Activated T-cell treated with anti-CD3 and anti-CD28 coated beads, Interleukin-2, amount 50 U/mL, for 4 hours (primary cell): ENCODE data around the gene METTL23. TPM values are rescaled to one million over a fixed set of nuclear protein-coding genes. Genes with fewer than 3 reads are reported as not detected.
"Not testable (repeated sequence)": the region's sequence is repeated elsewhere in the genome, so short reads cannot be mapped to it uniquely, and the experiment has no call there.

Experiments
- ATAC-seq, 2 donors: fragments of 200-7000 bp; cut with Tn5 transposase; one replicate each; pipeline ENCODE4 v1.10.0; 2021
- DNase-seq: peaks from one replicate; pipeline ENCODE4 v3.0.0-alpha.2; 2020
- H3K27me3 Mint-ChIP-seq: one replicate; pipeline ENCODE4 v1.8.0; 2021; ENCODE audit warnings: low read depth, mixed read lengths
- H3K36me3 Mint-ChIP-seq: one replicate; pipeline ENCODE4 v1.8.0; 2022; ENCODE audit warnings: mixed read lengths; ENCODE audit not compliant: insufficient read depth
- H3K4me1 Mint-ChIP-seq: one replicate; pipeline ENCODE4 v1.8.0; 2021; ENCODE audit warnings: low read depth, mixed read lengths
- H3K4me3 Mint-ChIP-seq: one replicate; pipeline ENCODE4 v1.8.0; 2021; ENCODE audit warnings: mild to moderate bottlenecking, moderate library complexity, mixed read lengths
- H3K9me3 Mint-ChIP-seq: one replicate; pipeline ENCODE4 v1.8.0; 2021; ENCODE audit warnings: mixed read lengths
- total RNA-seq, 3 donors: library from RNA; stranded (reverse); gene quantifications; one replicate each; pipeline ENCODE4 v1.2.1, GENCODE V29; 2021

Gene METTL23
- total RNA-seq, 3 donors from 2014 or later: 31.4 to 34.4 (median 31.5) TPM

DNA sequence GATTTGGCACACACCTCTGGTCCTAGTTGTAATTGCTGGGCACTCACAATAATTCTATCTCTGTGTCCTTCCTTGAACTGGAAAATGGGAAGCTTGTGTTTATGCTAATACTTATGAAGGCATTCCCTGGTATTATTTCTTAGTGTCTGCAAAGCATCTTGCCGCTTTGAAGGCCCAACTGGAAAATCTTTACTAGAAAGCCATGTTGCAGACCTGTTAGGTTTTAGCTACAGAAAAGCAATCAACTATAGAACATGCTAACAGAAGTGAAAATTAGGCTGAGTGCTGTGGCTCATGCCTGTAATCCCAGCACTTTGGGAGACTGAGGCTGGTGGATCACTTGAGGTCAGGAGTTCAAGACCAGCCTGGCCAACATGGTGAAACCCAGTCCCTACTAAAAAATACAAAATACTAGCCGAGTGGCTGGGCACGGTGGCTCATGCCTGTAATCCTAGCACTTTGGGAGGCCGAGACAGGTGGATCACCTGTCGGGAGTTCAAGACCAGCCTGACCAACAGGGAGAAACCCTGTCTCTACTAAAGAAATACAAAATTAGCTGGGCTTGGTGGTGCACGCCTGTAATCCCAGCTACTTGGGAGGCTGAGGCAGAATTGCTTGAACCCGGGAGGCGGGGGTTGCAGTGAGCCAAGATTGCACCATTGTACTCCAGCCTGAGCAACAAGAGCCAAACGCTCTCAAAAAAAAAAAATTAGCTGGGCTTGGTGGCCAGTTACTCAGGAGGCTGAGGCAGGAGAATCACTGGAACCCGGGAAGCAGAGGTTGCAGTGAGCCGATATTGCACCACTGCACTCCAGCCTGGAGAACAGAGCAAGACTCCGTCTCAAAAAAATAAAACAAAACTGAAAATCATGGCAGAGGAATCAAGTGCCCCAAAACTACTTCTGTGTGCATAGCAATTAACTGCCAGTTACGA lies 5.4 kb downstream of the METTL23 start:
- not testable (repeated sequence) for H3K9me3 Mint-ChIP-seq, DNase-seq, H3K27me3 Mint-ChIP-seq, ATAC-seq
- H3K4me3 Mint-ChIP-seq: peak overlapping the region; percentile 90
- H3K36me3 Mint-ChIP-seq: peaks cover 48% of the 10 kb centered on the region
- H3K4me1 Mint-ChIP-seq: peaks cover 51% of the 10 kb centered on the region

DNA sequence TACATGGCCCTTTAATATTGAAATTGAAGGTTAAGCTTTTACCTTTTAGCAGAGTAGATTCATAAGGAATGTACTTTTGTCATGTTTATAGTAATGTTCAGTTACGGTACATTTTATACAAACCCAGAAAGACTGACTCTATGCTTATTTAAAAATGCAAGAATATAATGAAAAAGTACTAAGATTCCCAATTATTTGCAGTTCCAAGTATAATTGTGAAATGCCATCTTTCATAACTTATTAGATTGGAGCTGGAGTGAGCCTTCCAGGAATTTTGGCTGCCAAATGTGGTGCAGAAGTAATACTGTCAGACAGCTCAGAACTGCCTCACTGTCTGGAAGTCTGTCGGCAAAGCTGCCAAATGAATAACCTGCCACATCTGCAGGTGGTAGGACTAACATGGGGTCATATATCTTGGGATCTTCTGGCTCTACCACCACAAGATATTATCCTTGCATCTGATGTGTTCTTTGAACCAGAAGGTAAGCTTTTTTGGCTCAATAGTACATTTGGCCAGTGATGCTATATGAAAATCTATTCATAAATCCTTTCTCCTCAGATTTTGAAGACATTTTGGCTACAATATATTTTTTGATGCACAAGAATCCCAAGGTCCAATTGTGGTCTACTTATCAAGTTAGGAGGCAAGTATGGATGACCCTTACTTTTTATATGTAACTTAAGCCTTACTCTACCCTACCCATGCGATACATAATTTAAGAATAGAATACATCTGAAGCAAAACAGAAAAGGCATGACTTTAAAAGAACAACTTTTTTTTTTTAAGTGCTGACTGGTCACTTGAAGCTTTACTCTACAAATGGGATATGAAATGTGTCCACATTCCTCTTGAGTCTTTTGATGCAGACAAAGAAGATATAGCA lies 6.3 kb downstream of the METTL23 start:
- ATAC-seq (no peak), DNase-seq (no peak)
- Mint-ChIP-seq H3K36me3 (peaks cover 48% of the 10 kb centered on the region), H3K9me3 (no peaks in the 10 kb centered on the region), H3K4me1 (peaks cover 47% of the 10 kb centered on the region), H3K27me3 (no peaks in the 10 kb centered on the region), H3K4me3 (peak overlapping the region; percentile 90)

DNA sequence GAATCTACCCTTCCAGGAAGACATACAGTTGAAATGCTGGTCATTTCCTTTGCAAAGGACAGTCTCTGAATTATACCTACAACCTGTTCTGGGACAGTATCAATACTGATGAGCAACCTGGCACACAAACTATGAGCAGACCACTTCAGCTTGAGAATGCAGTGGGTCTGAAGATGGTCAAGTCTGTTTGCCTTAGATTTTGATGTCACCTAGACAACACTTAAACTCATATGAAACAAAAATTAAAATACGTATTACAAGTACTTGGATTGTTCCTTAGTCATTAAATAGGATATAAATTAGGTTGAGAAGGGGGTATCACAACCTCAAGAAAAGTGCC lies 6.9 kb downstream of the METTL23 start:
- DNase-seq (no peak), ATAC-seq (no peak)
- Mint-ChIP-seq H3K4me1 (peaks cover 49% of the 10 kb centered on the region), H3K4me3 (peak overlapping the region; percentile 90), H3K27me3 (no peaks in the 10 kb centered on the region), H3K36me3 (peaks cover 48% of the 10 kb centered on the region), H3K9me3 (no peaks in the 10 kb centered on the region)

DNA sequence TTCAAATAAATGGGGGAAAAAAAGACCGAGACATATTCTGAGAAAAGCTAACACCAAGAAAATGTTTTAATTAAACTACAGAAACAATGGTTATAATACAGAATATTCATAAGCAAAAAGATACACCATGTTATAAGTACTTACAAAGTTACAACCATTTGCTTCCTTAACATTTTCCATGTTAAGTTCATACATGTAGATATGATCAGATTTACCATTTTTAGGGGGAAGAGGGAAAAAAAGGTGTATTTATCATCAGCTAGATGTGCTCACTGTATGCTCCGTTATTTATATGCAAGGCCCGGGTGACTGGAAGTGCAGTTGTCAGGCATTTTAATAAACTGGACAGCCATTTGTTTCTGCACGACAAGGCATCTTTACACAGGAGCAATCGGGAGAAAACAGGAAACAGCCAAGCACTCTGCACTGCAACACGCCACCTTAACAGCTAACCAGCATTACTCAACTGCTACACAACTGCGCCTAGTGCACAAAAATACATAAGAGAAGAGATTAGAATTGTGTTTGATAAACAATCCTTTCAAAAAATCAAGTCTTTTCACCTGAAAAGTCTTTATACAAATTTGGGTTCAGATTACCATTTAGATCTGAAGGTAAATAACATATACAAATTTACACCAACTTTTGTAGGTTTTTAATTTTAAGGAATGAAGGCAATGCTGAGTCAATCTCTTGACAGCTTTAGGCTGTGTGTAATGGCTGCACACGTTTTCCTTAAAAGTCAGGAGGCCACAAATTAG lies 7.6 kb downstream of the METTL23 start:
- peak overlapping the region; percentile 90 for H3K4me3 Mint-ChIP-seq
- ATAC-seq: no peak
- H3K36me3 Mint-ChIP-seq: peaks cover 47% of the 10 kb centered on the region
- no peak for DNase-seq
- peaks cover 49% of the 10 kb centered on the region for H3K4me1 Mint-ChIP-seq
- no peaks in the 10 kb centered on the region for H3K27me3 Mint-ChIP-seq
- H3K9me3 Mint-ChIP-seq: no peaks in the 10 kb centered on the region

DNA sequence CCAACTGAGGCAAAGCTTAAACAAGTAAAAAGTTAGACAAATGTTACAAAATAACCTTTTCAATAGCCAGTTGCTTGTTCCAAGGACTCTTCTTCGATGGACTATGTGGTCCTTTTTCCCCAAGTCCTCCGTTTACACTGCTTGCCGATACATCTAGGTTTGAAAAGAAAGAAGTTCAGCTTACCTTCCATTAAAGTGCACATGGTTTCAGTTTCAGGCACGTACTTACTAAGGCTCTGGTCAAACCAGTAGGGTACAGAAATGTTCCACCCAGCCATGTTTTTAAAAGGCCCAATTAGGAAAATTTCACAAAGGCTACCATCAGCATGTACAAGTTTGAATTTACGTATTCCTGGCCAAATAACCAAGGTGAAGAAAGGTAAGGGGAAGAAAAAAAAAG lies 8.4 kb downstream of the METTL23 start:
- Mint-ChIP-seq H3K4me1 (peaks cover 45% of the 10 kb centered on the region), H3K36me3 (peaks cover 46% of the 10 kb centered on the region), H3K4me3 (peak overlapping the region; percentile 90), H3K9me3 (no peaks in the 10 kb centered on the region), H3K27me3 (no peaks in the 10 kb centered on the region)
- DNase-seq (no peak), ATAC-seq (no peak)

DNA sequence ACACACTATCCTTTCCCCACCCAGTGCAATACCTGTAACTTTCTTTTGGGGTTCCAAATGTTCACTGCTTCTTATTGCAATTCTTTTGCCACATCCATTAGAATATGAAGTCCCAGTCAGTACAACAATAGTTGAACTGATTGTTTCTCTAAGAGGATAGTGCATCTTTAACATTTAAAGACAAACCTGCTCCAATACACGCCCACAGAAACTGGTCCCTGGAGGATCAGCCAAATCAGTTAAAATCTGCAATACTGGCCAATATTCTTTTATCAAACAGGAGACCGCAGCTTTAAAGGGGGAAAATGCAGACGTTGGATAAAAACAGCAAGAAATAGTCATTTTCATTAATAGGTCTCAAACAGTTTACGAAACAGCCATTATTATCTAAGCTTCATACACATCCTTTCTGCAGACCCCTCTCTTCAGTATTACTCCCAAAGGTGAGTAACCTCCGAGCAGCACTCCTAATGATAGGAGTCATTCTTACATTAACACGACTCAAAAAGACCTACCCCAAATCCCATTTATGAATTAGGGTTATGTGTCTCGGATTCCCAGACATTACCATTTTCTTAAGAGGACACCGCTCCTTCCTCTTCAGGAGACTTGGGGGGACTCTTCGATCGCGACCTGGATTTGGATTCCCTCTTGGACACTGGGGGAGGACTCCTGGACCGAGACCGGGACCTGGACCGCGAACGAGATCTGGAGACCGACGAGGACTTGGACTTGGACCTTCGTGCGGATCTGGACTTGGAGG lies 9.1 kb downstream of the METTL23 start:
- Mint-ChIP-seq H3K27me3 (no peaks in the 10 kb centered on the region), H3K9me3 (no peaks in the 10 kb centered on the region), H3K4me1 (peaks cover 44% of the 10 kb centered on the region), H3K4me3 (peak overlapping the region; percentile 90), H3K36me3 (peaks cover 46% of the 10 kb centered on the region)
- no peak for ATAC-seq
- no peak for DNase-seq

DNA sequence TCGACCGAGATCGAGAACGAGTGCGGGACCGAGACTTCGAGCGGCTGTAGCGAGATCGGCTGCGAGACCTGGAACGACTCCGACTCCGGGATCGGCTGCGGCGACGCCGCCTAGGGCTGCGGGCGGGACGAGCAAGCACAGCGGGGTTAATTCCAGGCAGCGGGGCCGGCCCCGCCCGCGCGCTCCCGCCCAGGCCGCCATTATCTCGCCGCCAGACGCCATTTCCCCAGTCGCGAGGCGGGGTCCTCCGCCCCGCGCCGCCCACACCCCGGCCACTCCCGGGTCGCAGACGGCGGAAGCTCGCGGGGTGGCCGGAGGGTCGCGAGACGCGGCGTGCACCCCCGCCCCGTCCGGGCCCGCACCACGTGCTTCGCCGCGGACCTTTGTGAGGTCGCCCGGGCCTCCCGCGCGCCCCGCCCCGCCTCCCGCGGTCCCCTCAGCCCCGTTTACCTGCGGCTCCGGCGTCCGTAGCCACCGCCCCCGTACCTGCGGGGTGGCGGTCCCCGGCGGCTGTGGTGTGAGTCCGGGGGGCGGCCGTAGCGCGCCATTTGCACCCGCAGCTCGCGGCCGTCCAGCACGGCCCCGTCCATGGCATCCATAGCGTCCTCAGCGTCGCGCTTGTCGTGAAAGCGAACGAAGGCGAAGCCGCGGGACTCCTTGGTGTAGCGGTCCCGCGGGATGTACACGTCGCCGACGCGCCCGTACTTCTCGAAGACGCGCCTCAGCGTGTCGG lies 9.9 kb downstream of the METTL23 start:
- no peaks in the 10 kb centered on the region for H3K27me3 Mint-ChIP-seq
- DNase-seq: peak; percentile 64
- H3K4me1 Mint-ChIP-seq: peaks cover 42% of the 10 kb centered on the region
- no peaks in the 10 kb centered on the region for H3K9me3 Mint-ChIP-seq
- peaks cover 42% of the 10 kb centered on the region for H3K36me3 Mint-ChIP-seq
- peak overlapping the region; percentile 90 for H3K4me3 Mint-ChIP-seq
- peak; percentile 7 to 8 for ATAC-seq

DNA sequence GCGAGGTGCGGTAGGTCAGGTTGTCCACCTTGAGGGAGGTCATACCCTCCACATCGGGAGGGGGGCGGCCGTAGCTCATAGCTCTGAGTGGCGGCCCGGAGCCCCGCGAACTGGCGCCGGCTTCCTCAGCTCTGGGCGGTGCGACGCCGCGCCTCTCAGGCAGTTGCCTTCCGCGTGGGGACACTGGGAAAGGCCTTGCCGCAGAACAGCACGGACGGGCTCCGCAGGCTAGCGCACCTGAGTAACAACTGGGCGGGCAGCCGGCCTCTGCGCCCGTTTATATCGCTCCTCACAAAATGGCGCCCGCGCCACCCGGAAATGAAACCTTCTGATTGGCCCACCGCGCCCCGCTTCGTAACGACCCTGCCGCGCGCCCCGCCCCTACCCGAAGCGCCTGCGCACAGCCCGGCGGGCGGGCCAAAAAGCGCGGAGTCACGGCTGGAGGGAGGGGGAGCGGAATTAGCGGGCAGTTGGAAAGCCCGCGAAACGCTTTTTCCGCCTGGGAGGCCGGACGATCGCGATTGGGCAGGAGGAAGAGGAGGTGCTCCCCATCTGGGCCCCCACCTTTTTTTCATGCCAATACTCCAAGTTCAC lies 10.5 kb downstream of the METTL23 start, which contains the start of gene SRSF2:
Gene SRSF2 (minus strand): TSS at position 250 of the 594 bp plus-strand sequence. CDS start 171 bp downstream, at position 79.
- Mint-ChIP-seq H3K4me3 (peak within 1 kb of the TSS; percentile 90), H3K4me1 (peaks cover 38% of the 10 kb centered on the region), H3K27me3 (no peaks in the 10 kb centered on the region), H3K36me3 (peaks cover 43% of the 10 kb centered on the region), H3K9me3 (no peaks in the 10 kb centered on the region)
- ATAC-seq (peak; percentile 72 to 74), DNase-seq (peak; percentile 98)

DNA sequence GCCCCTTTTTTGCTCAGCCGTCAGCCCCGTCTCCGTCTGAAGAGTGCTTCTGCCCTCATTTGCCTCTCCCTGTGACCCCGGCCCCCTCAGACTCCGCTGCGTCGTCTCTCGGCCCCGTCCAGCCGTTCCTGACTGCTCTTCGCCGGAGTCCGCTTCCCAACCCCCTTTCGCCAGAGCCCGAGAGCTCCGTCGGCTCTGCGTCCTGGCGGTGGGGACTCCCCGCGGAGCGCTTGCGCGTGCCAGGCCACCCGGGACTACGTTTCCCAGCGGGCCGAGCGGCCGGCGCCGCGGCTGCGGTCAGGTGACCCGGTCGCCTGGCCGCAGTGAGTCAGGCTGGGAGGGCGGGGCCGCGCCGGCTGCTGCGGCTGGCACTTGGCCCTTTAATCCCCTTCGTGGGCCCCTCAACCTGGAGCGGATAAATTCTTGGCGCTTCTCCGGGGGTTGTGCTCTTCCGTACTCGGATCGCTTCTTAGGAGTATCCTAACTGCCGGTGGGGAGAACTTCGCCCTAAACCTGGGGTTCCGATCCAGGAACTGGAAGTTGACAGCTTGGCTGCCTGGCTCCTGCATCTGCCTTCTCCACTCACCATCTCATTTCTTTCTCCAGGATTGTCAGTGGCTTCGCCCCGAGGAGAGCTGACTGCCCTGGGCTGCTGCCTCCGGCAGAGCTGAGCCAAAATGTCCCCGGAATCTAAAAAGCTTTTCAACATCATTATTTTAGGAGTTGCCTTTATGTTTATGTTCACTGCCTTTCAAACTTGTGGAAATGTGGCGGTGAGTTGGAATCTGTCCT lies 11.2 kb downstream of the METTL23 start, which contains the start of gene MFSD11:
Gene MFSD11 (plus strand): TSS at position 444 of the 792 bp plus-strand sequence. CDS start 234 bp downstream, at position 678.
- Mint-ChIP-seq H3K9me3 (no peaks in the 10 kb centered on the region), H3K4me3 (peak within 1 kb of the TSS; percentile 88), H3K27me3 (no peaks in the 10 kb centered on the region), H3K36me3 (peaks cover 40% of the 10 kb centered on the region), H3K4me1 (peaks cover 34% of the 10 kb centered on the region)
- ATAC-seq: peak; percentile 72
- peak; percentile 88 for DNase-seq

DNA sequence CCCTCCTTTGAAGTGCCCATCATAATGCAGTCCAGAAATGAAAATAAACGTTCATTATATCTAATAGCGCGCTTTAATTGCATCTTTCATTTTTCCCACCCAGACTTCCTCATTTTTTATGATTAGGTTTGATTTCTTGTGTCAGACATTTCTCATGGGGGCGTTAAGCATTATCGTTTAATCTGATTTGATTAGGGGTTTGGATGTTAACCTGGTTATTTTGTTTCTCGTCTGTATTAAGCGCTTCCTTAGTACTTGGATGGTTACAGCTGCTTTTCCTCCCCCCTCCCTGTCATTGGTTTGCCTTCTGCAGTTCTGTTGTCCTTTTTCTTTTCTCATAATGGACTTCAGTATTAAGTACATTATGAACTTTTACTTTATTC lies 11.8 kb downstream of the METTL23 start:
- Mint-ChIP-seq H3K36me3 (peaks cover 34% of the 10 kb centered on the region), H3K4me3 (peak overlapping the region; percentile 88)

DNA sequence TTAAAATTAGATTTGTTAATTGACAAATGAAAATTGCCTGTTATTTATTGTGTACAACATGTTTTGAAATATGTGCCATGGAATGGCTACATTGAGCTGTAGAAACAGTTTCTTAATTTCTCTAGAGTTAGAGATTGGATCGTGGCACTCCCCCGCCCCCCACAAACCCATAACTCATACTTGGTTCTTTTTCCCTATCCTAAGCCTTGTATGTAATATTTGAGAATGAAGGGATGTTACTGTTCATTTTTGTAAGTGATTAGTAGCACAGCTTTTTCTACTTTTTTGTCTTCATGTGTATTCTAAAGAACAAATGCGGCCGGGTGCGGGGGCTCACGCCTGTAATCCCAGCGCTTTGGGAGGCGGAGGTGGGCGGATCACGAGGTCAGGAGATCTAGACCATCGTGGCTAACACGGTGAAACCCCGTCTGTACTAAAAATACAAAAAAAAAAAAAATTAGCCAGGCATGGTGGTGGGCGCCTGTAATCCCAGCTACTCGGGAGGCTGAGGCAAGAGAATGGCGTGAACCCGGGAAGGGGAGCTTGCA lies 13.0 kb downstream of the METTL23 start:
- peaks cover 19% of the 10 kb centered on the region for H3K4me1 Mint-ChIP-seq
- not testable (repeated sequence) for H3K27me3 Mint-ChIP-seq, ATAC-seq, H3K9me3 Mint-ChIP-seq, H3K4me3 Mint-ChIP-seq, DNase-seq
- peaks cover 30% of the 10 kb centered on the region for H3K36me3 Mint-ChIP-seq

More for the DNA sequence above, 11.8 kb downstream of the METTL23 start:
- no peak for ATAC-seq
- H3K27me3 Mint-ChIP-seq: no peaks in the 10 kb centered on the region
- H3K9me3 Mint-ChIP-seq: no peaks in the 10 kb centered on the region
- H3K4me1 Mint-ChIP-seq: peaks cover 29% of the 10 kb centered on the region
- no peak for DNase-seq
